SU-DHL-6 (cell line): ENCODE measurements around the gene EIF5A2.

Source experiments
- H2AFZ ChIP-seq: fragments of 200-600 bp; sonication (generic); 2 replicates; pipeline ENCODE4 v1.6.1; 2014; ENCODE audit warnings: low read depth, mild to moderate bottlenecking, moderate library complexity, mixed read lengths, antibody characterized with exemption, low read length; ENCODE audit not compliant: severe bottlenecking
- H3F3A ChIP-seq: fragments of 200-600 bp; shearing (Covaris generic); 2 replicates; pipeline ENCODE4 v1.6.0; 2016; ENCODE audit warnings: antibody characterized with exemption, mild to moderate bottlenecking; ENCODE audit not compliant: insufficient read depth
- H3K27ac ChIP-seq: fragments of 200-600 bp; sonication (generic); 2 replicates; pipeline ENCODE4 v1.5.1; 2016; ENCODE audit warnings: low read depth, mild to moderate bottlenecking, low read length, moderate library complexity, mixed read lengths
- H3K27me3 ChIP-seq: fragments of 200-600 bp; sonication (generic), shearing (Covaris generic); 2 replicates; pipeline ENCODE4 v1.6.0; 2014; ENCODE audit warnings: mild to moderate bottlenecking, low read length
- H3K36me3 ChIP-seq: fragments of 200-600 bp; sonication (generic); 2 replicates; pipeline ENCODE4 v1.6.1; 2014; ENCODE audit warnings: mild to moderate bottlenecking, low read length, mixed read lengths
- H3K4me2 ChIP-seq: fragments of 300-600, 200-600 bp; shearing (Covaris generic), sonication (generic); 2 replicates; pipeline ENCODE4 v1.6.0; 2014; ENCODE audit warnings: low read length, low read depth, mild to moderate bottlenecking; ENCODE audit not compliant: poor library complexity, severe bottlenecking
- H3K4me3 ChIP-seq: fragments of 200-600 bp; sonication (generic); 2 replicates; pipeline ENCODE4 v1.5.1; 2014; ENCODE audit warnings: antibody characterized with exemption, low read length, mild to moderate bottlenecking, mixed read lengths; ENCODE audit not compliant: insufficient read depth, poor library complexity, severe bottlenecking
- H3K79me2 ChIP-seq: fragments of 200-600 bp; sonication (generic); 2 replicates; pipeline ENCODE4 v1.6.1; 2014; ENCODE audit warnings: mild to moderate bottlenecking, low read length, moderate library complexity; ENCODE audit not compliant: insufficient read depth
- H3K9ac ChIP-seq: fragments of 200-600 bp; sonication (generic); 2 replicates; pipeline ENCODE4 v1.7.0; 2014; ENCODE audit warnings: mild to moderate bottlenecking, low read length
- H3K9me2 ChIP-seq: fragments of 200-600 bp; sonication (generic); replicated peaks from 2 replicates; pipeline ENCODE4 v1.6.1; 2014; ENCODE audit warnings: low read length; ENCODE audit not compliant: insufficient read depth
- H3K9me3 ChIP-seq: fragments of 200-600 bp; sonication (generic); 2 replicates; pipeline ENCODE4 v1.6.1; 2014; ENCODE audit warnings: low read length, mixed read lengths; ENCODE audit not compliant: insufficient read depth
- H4K20me1 ChIP-seq: fragments of 200-600 bp; sonication (generic); 2 replicates; pipeline ENCODE4 v1.6.1; 2014; ENCODE audit warnings: low read depth, mild to moderate bottlenecking, antibody characterized with exemption, low read length, moderate library complexity, mixed read lengths
- EZH2phosphoT487 ChIP-seq: fragments of 200-600 bp; sonication (generic), shearing (Covaris generic); conservative IDR thresholded peaks from 2 replicates; pipeline ENCODE4 v1.6.1; 2018; ENCODE audit warnings: mild to moderate bottlenecking, antibody characterized with exemption, low read length, moderate library complexity, mixed read lengths
- TF ChIP-seq, protein P1 (sequence below): fragments of 200-600 bp; sonication (generic); IDR thresholded peaks from one replicate; pipeline ENCODE4 v1.5.1; 2017; ENCODE audit warnings: antibody characterized with exemption, mild to moderate bottlenecking, low read length, moderate library complexity; ENCODE audit not compliant: insufficient read depth, poor library complexity, severe bottlenecking

EIF5A2 gene

DNA sequence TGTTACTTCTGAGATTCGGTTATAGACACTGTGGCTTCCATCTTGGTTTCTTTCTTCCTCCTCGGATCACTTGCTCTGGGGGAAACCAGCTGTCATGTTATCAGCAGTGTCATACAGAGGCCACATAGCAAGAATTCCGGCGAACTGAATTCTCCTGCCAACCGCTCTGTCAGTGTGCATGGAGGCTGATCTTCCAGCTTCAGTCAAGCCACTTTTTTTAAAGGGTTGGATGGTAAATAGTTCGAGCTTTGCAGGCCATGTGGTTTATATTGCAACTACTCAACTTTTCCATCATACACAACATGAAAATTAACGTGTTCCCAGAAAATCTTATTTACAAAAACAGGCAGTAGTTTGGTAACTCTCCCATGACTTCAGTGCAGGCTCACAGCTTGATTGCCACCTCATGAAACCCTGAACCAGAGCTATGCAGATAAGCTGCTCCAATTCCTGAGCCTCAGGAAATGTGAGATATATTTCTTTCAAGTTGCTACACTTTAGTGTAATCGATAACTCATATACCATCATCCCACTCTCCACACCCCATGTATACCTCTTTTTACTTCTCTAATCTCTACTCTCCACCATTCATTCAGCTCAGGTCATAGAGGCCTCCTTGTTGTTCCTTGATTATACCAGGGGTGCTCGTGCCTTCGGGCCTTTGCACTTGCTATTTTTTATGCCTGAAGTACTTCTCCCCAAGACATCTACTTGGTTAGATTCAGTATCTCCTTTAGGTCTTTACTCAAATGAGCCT lies 45.6 kb downstream of the EIF5A2 start:
- H3K9me3 ChIP-seq: no peaks in the 10 kb centered on the region
- H4K20me1 ChIP-seq: peaks cover 19% of the 10 kb centered on the region
- H3K4me2 ChIP-seq: no peak overlapping the region
- H2AFZ ChIP-seq: no peak overlapping the region
- H3K9me2 ChIP-seq: no peaks in the 10 kb centered on the region
- H3K79me2 ChIP-seq: no peaks in the 10 kb centered on the region
- H3K36me3 ChIP-seq: peaks cover 24% of the 10 kb centered on the region
- no peak for TF ChIP-seq EZH2phosphoT487
- TF ChIP-seq, protein P1, sequence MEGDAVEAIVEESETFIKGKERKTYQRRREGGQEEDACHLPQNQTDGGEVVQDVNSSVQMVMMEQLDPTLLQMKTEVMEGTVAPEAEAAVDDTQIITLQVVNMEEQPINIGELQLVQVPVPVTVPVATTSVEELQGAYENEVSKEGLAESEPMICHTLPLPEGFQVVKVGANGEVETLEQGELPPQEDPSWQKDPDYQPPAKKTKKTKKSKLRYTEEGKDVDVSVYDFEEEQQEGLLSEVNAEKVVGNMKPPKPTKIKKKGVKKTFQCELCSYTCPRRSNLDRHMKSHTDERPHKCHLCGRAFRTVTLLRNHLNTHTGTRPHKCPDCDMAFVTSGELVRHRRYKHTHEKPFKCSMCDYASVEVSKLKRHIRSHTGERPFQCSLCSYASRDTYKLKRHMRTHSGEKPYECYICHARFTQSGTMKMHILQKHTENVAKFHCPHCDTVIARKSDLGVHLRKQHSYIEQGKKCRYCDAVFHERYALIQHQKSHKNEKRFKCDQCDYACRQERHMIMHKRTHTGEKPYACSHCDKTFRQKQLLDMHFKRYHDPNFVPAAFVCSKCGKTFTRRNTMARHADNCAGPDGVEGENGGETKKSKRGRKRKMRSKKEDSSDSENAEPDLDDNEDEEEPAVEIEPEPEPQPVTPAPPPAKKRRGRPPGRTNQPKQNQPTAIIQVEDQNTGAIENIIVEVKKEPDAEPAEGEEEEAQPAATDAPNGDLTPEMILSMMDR: no peak
- H3K9ac ChIP-seq: no peak overlapping the region
- H3F3A ChIP-seq: peaks cover 48% of the 10 kb centered on the region
- H3K27ac ChIP-seq: no peak overlapping the region
- H3K4me3 ChIP-seq: no peak overlapping the region
- no peaks in the 10 kb centered on the region for H3K27me3 ChIP-seq

GRCh38 chr3:170858599-170858998 lies 49.8 kb downstream of the EIF5A2 start:
- no peak overlapping the region for H3K4me2 ChIP-seq
- H3K9ac ChIP-seq: no peak overlapping the region
- H2AFZ ChIP-seq: no peak overlapping the region
- no peaks in the 10 kb centered on the region for H4K20me1 ChIP-seq
- H3F3A ChIP-seq: peaks cover 6% of the 10 kb centered on the region
- TF ChIP-seq, protein P1: no peak
- TF ChIP-seq EZH2phosphoT487: no peak
- H3K36me3 ChIP-seq: no peaks in the 10 kb centered on the region
- no peak overlapping the region for H3K4me3 ChIP-seq
- no peaks in the 10 kb centered on the region for H3K9me2 ChIP-seq
- H3K27me3 ChIP-seq: no peaks in the 10 kb centered on the region
- H3K27ac ChIP-seq: no peak overlapping the region
- H3K9me3 ChIP-seq: no peaks in the 10 kb centered on the region
- no peaks in the 10 kb centered on the region for H3K79me2 ChIP-seq

GRCh38 chr3:170852324-170852723 lies 56.1 kb downstream of the EIF5A2 start:
- no peaks in the 10 kb centered on the region for H3K9me2 ChIP-seq
- no peaks in the 10 kb centered on the region for H3K9me3 ChIP-seq
- no peaks in the 10 kb centered on the region for H3K79me2 ChIP-seq
- no peak overlapping the region for H2AFZ ChIP-seq
- no peak overlapping the region for H3K4me2 ChIP-seq
- TF ChIP-seq, protein P1: no peak
- TF ChIP-seq EZH2phosphoT487: no peak
- no peaks in the 10 kb centered on the region for H3K36me3 ChIP-seq
- H3K27ac ChIP-seq: no peak overlapping the region
- H3F3A ChIP-seq: no peaks in the 10 kb centered on the region
- H3K4me3 ChIP-seq: no peak overlapping the region
- H3K9ac ChIP-seq: no peak overlapping the region
- no peaks in the 10 kb centered on the region for H4K20me1 ChIP-seq
- no peaks in the 10 kb centered on the region for H3K27me3 ChIP-seq
